OCI-LY3 (cell line): ENCODE data around the gene STARD13.

Experiments used
- H2AFZ ChIP-seq: fragments of 200-600, 300-600 bp; shearing (Covaris generic); 2 replicates; pipeline ENCODE4 v1.6.0; 2014; ENCODE audit warnings: antibody characterized with exemption, low read depth, low read length
- H3K27ac ChIP-seq: fragments of 200-600, 300-600 bp; sonication (generic); 2 replicates; pipeline ENCODE4 v1.5.1; 2014; ENCODE audit warnings: mild to moderate bottlenecking, low read length, moderate library complexity, mixed read lengths
- H3K27me3 ChIP-seq: fragments of 200-600, 300-600 bp; sonication (generic); 2 replicates; pipeline ENCODE4 v1.6.1; 2014; ENCODE audit warnings: low read depth, low read length, mixed read lengths
- H3K36me3 ChIP-seq: fragments of 200-600, 300-600 bp; sonication (generic); replicated peaks from 2 replicates; pipeline ENCODE3; 2014; ENCODE audit warnings: low read depth, low read length, mixed read lengths
- H3K4me1 ChIP-seq: fragments of 300-600, 200-600 bp; sonication (generic); 2 replicates; pipeline ENCODE4 v1.6.1; 2014; ENCODE audit warnings: low read length, mixed read lengths
- H3K4me2 ChIP-seq: fragments of 200-600, 300-600 bp; sonication (generic); 2 replicates; pipeline ENCODE4 v1.6.1; 2014; ENCODE audit warnings: low read length, mixed read lengths
- H3K4me3 ChIP-seq: fragments of 300-600, 200-600 bp; sonication (generic); 2 replicates; pipeline ENCODE4 v1.5.1; 2014; ENCODE audit warnings: antibody characterized with exemption, mild to moderate bottlenecking, low read length, moderate library complexity
- H3K79me2 ChIP-seq: fragments of 300-600, 200-600 bp; shearing (Covaris generic); 2 replicates; pipeline ENCODE4 v1.6.1; 2014; ENCODE audit warnings: mild to moderate bottlenecking, low read length, mixed read lengths
- H3K9ac ChIP-seq: fragments of 300-600, 200-600 bp; shearing (Covaris generic); 2 replicates; pipeline ENCODE4 v1.6.0; 2014; ENCODE audit warnings: mild to moderate bottlenecking, low read length, moderate library complexity
- H3K9me3 ChIP-seq: fragments of 200-600, 300-600 bp; shearing (Covaris generic); 2 replicates; pipeline ENCODE4 v1.6.1; 2014; ENCODE audit warnings: low read length, mixed read lengths; ENCODE audit not compliant: insufficient read depth
- H4K20me1 ChIP-seq: fragments of 200-600, 300-600 bp; sonication (generic); 2 replicates; pipeline ENCODE4 v1.6.1; 2016; ENCODE audit warnings: low read length, mixed read lengths; ENCODE audit not compliant: insufficient read depth
- EZH2phosphoT487 ChIP-seq: fragments of 200-600 bp; shearing (Covaris generic); IDR thresholded peaks from 2 replicates; pipeline ENCODE4 v1.6.1; 2018; ENCODE audit warnings: antibody characterized with exemption, mixed run types, low read depth
- TF ChIP-seq, protein P1 (sequence below): fragments of 200-600, 300-600 bp; sonication (generic); IDR thresholded peaks from 2 replicates; pipeline ENCODE4 v1.5.1; 2014; ENCODE audit warnings: antibody characterized with exemption, low read length, low read depth

STARD13 gene

DNA sequence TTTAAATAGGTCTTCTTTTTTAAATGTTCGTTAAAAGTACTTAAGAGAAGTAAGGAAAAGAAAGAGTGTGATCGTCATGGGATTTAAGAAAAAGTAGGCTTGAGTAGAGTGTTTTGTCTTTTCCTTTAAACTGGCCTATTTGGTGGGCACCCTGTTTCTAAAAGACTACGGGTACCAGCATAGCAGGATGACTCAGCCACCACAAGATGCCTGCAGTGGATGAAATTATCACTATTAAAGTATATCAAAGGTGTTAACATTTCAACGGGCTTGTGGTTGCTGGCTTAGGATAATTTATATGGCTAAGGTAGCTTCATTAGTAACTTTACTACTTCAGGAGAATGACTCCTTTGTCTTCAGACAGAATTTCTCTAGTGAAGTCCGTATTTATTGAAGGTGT, 112.6 kb downstream of the STARD13 start:
- Histone ChIP-seq H3K27me3 (no peaks in the 10 kb centered on the region; the same call in 1 of the 2 replicates), H3K4me2 (no peak overlapping the region), H3K79me2 (no peaks in the 10 kb centered on the region), H3K27ac (no peak overlapping the region), H3K4me3 (no peak overlapping the region), H3K4me1 (no peaks in the 10 kb centered on the region), H3K9me3 (no peaks in the 10 kb centered on the region), H2AFZ (no peak overlapping the region), H4K20me1 (no peaks in the 10 kb centered on the region), H3K9ac (no peak overlapping the region), H3K36me3 (no peaks in the 10 kb centered on the region)
- TF ChIP-seq EZH2phosphoT487, result no peak
- TF ChIP-seq, protein P1, sequence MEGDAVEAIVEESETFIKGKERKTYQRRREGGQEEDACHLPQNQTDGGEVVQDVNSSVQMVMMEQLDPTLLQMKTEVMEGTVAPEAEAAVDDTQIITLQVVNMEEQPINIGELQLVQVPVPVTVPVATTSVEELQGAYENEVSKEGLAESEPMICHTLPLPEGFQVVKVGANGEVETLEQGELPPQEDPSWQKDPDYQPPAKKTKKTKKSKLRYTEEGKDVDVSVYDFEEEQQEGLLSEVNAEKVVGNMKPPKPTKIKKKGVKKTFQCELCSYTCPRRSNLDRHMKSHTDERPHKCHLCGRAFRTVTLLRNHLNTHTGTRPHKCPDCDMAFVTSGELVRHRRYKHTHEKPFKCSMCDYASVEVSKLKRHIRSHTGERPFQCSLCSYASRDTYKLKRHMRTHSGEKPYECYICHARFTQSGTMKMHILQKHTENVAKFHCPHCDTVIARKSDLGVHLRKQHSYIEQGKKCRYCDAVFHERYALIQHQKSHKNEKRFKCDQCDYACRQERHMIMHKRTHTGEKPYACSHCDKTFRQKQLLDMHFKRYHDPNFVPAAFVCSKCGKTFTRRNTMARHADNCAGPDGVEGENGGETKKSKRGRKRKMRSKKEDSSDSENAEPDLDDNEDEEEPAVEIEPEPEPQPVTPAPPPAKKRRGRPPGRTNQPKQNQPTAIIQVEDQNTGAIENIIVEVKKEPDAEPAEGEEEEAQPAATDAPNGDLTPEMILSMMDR, result no peak

- Histone ChIP-seq H3K4me3 (no peak overlapping the region), H3K27ac (no peak overlapping the region), H4K20me1 (no peaks in the 10 kb centered on the region), H3K79me2 (no peaks in the 10 kb centered on the region), H2AFZ (no peak overlapping the region), H3K9ac (no peak overlapping the region), H3K4me1 (no peaks in the 10 kb centered on the region), H3K36me3 (no peaks in the 10 kb centered on the region), H3K27me3 (no peaks in the 10 kb centered on the region; the same call in 1 of the 2 replicates), H3K4me2 (no peak overlapping the region), H3K9me3 (no peaks in the 10 kb centered on the region)
- TF ChIP-seq, protein P1, result no peak
- no peak for TF ChIP-seq EZH2phosphoT487
These were observed 113.2 kb downstream of the STARD13 start for GRCh38 chr13:33172400-33172799.

GRCh38 chr13:33169273-33169980, 116.1 kb downstream of the STARD13 start:
- no peaks in the 10 kb centered on the region for H3K27me3 ChIP-seq
- H3K36me3 ChIP-seq, result no peaks in the 10 kb centered on the region
- no peak overlapping the region for H3K4me2 ChIP-seq
- no peaks in the 10 kb centered on the region for H3K9me3 ChIP-seq
- no peak overlapping the region for H3K4me3 ChIP-seq
- no peak overlapping the region for H2AFZ ChIP-seq
- H3K9ac ChIP-seq, result no peak overlapping the region
- no peaks in the 10 kb centered on the region for H3K79me2 ChIP-seq
- no peaks in the 10 kb centered on the region for H3K4me1 ChIP-seq
- no peaks in the 10 kb centered on the region for H4K20me1 ChIP-seq
- H3K27ac ChIP-seq, result no peak overlapping the region
- TF ChIP-seq, protein P1, result no peak
- TF ChIP-seq EZH2phosphoT487, result no peak

- no peak overlapping the region for H3K27ac ChIP-seq
- H4K20me1 ChIP-seq, result no peaks in the 10 kb centered on the region
- no peak overlapping the region for H3K4me3 ChIP-seq
- no peaks in the 10 kb centered on the region for H3K9me3 ChIP-seq
- no peak overlapping the region for H3K4me2 ChIP-seq
- H2AFZ ChIP-seq, result no peak overlapping the region
- H3K4me1 ChIP-seq, result no peaks in the 10 kb centered on the region
- TF ChIP-seq EZH2phosphoT487, result no peak
- TF ChIP-seq, protein P1, result no peak
- H3K36me3 ChIP-seq, result no peaks in the 10 kb centered on the region
- H3K27me3 ChIP-seq, result no peaks in the 10 kb centered on the region
- no peaks in the 10 kb centered on the region for H3K79me2 ChIP-seq
- H3K9ac ChIP-seq, result no peak overlapping the region
These were observed 117.1 kb downstream of the STARD13 start for GRCh38 chr13:33168321-33168960.
